ENCODE results near the gene CDHR2. TPM values are rescaled to one million over a fixed set of nuclear protein-coding genes. Genes with fewer than 3 reads are reported as not detected.

CDHR2 gene
- total and polyA plus RNA-seq, 2 of the 13 experiments (the other 11 are each of a cell fraction or from before 2014, with no cell fraction given): 17.9 to 20.9 TPM

DNA sequence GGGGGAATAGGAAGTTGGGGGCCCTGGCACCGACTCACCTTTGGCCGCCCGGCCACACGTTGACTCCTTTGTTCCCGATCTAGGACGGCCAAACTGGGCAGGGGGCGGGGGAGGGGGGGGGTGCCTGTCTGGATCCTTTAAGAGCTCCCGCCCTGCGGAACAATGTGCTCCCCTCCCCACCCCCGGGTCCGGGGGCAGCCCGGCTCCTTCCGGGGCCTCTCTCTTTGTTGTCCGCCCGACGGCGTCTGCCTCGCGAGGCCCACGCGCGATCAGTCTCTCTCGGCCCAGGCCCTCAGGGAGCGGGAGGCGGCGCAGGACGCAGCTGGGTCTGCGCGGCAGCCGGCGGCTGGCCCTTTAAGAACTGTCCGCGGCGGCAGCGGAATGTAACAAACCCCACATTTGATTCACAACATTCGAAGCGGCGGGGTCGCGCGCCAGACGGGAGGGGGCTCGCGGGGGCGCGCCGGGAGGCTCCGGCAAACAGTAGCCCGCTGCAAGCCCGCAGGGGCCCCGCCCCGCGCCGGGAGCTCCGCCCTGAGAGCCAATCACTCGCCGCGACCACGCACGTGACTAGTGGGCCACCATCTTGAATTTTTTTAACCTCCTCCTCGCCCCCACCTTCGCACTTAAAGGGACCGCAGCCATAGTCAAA is 12.1 kb upstream of the CDHR2 start, which contains the start of gene RNF44 (continued):
- TF ChIP-seq, protein P1, sequence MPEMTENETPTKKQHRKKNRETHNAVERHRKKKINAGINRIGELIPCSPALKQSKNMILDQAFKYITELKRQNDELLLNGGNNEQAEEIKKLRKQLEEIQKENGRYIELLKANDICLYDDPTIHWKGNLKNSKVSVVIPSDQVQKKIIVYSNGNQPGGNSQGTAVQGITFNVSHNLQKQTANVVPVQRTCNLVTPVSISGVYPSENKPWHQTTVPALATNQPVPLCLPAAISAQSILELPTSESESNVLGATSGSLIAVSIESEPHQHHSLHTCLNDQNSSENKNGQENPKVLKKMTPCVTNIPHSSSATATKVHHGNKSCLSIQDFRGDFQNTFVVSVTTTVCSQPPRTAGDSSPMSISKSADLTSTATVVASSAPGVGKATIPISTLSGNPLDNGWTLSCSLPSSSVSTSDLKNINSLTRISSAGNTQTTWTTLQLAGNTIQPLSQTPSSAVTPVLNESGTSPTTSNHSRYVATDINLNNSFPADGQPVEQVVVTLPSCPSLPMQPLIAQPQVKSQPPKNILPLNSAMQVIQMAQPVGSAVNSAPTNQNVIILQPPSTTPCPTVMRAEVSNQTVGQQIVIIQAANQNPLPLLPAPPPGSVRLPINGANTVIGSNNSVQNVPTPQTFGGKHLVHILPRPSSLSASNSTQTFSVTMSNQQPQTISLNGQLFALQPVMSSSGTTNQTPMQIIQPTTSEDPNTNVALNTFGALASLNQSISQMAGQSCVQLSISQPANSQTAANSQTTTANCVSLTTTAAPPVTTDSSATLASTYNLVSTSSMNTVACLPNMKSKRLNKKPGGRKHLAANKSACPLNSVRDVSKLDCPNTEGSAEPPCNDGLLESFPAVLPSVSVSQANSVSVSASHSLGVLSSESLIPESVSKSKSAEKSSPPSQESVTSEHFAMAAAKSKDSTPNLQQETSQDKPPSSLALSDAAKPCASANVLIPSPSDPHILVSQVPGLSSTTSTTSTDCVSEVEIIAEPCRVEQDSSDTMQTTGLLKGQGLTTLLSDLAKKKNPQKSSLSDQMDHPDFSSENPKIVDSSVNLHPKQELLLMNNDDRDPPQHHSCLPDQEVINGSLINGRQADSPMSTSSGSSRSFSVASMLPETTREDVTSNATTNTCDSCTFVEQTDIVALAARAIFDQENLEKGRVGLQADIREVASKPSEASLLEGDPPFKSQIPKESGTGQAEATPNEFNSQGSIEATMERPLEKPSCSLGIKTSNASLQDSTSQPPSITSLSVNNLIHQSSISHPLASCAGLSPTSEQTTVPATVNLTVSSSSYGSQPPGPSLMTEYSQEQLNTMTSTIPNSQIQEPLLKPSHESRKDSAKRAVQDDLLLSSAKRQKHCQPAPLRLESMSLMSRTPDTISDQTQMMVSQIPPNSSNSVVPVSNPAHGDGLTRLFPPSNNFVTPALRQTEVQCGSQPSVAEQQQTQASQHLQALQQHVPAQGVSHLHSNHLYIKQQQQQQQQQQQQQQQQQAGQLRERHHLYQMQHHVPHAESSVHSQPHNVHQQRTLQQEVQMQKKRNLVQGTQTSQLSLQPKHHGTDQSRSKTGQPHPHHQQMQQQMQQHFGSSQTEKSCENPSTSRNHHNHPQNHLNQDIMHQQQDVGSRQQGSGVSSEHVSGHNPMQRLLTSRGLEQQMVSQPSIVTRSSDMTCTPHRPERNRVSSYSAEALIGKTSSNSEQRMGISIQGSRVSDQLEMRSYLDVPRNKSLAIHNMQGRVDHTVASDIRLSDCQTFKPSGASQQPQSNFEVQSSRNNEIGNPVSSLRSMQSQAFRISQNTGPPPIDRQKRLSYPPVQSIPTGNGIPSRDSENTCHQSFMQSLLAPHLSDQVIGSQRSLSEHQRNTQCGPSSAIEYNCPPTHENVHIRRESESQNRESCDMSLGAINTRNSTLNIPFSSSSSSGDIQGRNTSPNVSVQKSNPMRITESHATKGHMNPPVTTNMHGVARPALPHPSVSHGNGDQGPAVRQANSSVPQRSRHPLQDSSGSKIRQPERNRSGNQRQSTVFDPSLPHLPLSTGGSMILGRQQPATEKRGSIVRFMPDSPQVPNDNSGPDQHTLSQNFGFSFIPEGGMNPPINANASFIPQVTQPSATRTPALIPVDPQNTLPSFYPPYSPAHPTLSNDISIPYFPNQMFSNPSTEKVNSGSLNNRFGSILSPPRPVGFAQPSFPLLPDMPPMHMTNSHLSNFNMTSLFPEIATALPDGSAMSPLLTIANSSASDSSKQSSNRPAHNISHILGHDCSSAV (CRISPR knock-in tag; IDR thresholded peaks at IDR 0.05; ENCODE audit: borderline replicate concordance): no peak
- TF ChIP-seq, protein P2, sequence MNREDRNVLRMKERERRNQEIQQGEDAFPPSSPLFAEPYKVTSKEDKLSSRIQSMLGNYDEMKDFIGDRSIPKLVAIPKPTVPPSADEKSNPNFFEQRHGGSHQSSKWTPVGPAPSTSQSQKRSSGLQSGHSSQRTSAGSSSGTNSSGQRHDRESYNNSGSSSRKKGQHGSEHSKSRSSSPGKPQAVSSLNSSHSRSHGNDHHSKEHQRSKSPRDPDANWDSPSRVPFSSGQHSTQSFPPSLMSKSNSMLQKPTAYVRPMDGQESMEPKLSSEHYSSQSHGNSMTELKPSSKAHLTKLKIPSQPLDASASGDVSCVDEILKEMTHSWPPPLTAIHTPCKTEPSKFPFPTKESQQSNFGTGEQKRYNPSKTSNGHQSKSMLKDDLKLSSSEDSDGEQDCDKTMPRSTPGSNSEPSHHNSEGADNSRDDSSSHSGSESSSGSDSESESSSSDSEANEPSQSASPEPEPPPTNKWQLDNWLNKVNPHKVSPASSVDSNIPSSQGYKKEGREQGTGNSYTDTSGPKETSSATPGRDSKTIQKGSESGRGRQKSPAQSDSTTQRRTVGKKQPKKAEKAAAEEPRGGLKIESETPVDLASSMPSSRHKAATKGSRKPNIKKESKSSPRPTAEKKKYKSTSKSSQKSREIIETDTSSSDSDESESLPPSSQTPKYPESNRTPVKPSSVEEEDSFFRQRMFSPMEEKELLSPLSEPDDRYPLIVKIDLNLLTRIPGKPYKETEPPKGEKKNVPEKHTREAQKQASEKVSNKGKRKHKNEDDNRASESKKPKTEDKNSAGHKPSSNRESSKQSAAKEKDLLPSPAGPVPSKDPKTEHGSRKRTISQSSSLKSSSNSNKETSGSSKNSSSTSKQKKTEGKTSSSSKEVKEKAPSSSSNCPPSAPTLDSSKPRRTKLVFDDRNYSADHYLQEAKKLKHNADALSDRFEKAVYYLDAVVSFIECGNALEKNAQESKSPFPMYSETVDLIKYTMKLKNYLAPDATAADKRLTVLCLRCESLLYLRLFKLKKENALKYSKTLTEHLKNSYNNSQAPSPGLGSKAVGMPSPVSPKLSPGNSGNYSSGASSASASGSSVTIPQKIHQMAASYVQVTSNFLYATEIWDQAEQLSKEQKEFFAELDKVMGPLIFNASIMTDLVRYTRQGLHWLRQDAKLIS (CRISPR knock-in tag; IDR thresholded peaks at IDR 0.05): no peak
- TF ChIP-seq ZSCAN31 (CRISPR knock-in tag; IDR thresholded peaks at IDR 0.05; ENCODE audit: low read depth) (peak; percentile 56; the same call in 1 of the 2 replicates), BRCA1 (CRISPR knock-in tag; IDR thresholded peaks at IDR 0.05) (0 out of 2 replicates have a peak, but pooled peaks have one; percentile 29), ZNF468 (CRISPR knock-in tag; IDR thresholded peaks at IDR 0.05) (no peak), ATM (IDR thresholded peaks at IDR 0.05; ENCODE audit: borderline replicate concordance) (no peak), THAP11 (CRISPR knock-in tag; IDR thresholded peaks at IDR 0.05) (0 out of 2 replicates have a peak, but pooled peaks have one; percentile 54), SYNCRIP (IDR thresholded peaks at IDR 0.05; ENCODE audit: insufficient read depth, low read depth, low read length) (no peak), ATF7-NPFF (CRISPR knock-in tag; IDR thresholded peaks at IDR 0.05; ENCODE audit: low read depth) (0 out of 2 replicates have a peak, but pooled peaks have one; percentile 19), NFYB (CRISPR knock-in tag; IDR thresholded peaks at IDR 0.05) (peak; percentile 65), CHD2 (IDR thresholded peaks at IDR 0.05; ENCODE audit: low read depth, low read length) (peak; percentile 75)
- TF ChIP-seq, protein P3, sequence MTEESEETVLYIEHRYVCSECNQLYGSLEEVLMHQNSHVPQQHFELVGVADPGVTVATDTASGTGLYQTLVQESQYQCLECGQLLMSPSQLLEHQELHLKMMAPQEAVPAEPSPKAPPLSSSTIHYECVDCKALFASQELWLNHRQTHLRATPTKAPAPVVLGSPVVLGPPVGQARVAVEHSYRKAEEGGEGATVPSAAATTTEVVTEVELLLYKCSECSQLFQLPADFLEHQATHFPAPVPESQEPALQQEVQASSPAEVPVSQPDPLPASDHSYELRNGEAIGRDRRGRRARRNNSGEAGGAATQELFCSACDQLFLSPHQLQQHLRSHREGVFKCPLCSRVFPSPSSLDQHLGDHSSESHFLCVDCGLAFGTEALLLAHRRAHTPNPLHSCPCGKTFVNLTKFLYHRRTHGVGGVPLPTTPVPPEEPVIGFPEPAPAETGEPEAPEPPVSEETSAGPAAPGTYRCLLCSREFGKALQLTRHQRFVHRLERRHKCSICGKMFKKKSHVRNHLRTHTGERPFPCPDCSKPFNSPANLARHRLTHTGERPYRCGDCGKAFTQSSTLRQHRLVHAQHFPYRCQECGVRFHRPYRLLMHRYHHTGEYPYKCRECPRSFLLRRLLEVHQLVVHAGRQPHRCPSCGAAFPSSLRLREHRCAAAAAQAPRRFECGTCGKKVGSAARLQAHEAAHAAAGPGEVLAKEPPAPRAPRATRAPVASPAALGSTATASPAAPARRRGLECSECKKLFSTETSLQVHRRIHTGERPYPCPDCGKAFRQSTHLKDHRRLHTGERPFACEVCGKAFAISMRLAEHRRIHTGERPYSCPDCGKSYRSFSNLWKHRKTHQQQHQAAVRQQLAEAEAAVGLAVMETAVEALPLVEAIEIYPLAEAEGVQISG (CRISPR knock-in tag; IDR thresholded peaks at IDR 0.05): peak; percentile 41; the same call in 1 of the 2 replicates
- TF ChIP-seq, protein P4, sequence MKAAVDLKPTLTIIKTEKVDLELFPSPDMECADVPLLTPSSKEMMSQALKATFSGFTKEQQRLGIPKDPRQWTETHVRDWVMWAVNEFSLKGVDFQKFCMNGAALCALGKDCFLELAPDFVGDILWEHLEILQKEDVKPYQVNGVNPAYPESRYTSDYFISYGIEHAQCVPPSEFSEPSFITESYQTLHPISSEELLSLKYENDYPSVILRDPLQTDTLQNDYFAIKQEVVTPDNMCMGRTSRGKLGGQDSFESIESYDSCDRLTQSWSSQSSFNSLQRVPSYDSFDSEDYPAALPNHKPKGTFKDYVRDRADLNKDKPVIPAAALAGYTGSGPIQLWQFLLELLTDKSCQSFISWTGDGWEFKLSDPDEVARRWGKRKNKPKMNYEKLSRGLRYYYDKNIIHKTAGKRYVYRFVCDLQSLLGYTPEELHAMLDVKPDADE (CRISPR knock-in tag; IDR thresholded peaks at IDR 0.05): no peak

Measured in HepG2 (cell line).